ENCODE results near the gene RHOF.

DNA sequence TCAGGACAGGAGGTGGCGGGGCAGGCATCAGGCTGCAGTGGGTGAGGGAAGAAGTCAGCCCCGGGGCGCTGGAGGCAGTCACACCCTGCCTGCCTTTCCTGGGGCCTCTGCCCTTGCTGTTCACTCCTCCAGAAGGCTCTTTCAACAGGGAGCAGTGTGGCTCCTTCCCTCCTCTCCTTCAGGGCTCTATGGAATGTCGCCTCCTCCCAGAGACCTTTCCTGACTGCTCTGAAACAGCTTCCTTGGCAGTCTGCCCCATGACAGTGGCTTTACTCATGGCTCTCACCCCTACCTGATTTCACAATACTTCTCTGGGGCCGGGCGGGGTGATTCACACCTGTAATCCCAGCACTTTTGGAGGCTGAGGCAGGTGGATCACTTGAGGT, 7.1 kb downstream of the RHOF start:
- TF ChIP-seq ZFP30 (CRISPR knock-in tag; IDR thresholded peaks at IDR 0.05) (no peak), ISL1 (CRISPR knock-in tag; IDR thresholded peaks at IDR 0.05) (0 out of 2 replicates have a peak, but pooled peaks have one; percentile 20), ZNF70 (CRISPR knock-in tag; IDR thresholded peaks at IDR 0.05) (no peak), ZC3H10 (CRISPR knock-in tag; IDR thresholded peaks at IDR 0.05) (no peak), ZFP3 (CRISPR knock-in tag; IDR thresholded peaks at IDR 0.05) (no peak), OSR1 (CRISPR knock-in tag; IDR thresholded peaks at IDR 0.05) (no peak), SNAI2 (CRISPR knock-in tag; IDR thresholded peaks at IDR 0.05) (no peak)
- TF ChIP-seq, protein P1, sequence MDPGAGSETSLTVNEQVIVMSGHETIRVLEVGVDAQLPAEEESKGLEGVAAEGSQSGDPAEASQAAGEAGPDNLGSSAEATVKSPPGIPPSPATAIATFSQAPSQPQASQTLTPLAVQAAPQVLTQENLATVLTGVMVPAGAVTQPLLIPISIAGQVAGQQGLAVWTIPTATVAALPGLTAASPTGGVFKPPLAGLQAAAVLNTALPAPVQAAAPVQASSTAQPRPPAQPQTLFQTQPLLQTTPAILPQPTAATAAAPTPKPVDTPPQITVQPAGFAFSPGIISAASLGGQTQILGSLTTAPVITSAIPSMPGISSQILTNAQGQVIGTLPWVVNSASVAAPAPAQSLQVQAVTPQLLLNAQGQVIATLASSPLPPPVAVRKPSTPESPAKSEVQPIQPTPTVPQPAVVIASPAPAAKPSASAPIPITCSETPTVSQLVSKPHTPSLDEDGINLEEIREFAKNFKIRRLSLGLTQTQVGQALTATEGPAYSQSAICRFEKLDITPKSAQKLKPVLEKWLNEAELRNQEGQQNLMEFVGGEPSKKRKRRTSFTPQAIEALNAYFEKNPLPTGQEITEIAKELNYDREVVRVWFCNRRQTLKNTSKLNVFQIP (CRISPR knock-in tag; IDR thresholded peaks at IDR 0.05; ENCODE audit: borderline replicate concordance, low read depth), result no peak
- TF ChIP-seq, protein P2, sequence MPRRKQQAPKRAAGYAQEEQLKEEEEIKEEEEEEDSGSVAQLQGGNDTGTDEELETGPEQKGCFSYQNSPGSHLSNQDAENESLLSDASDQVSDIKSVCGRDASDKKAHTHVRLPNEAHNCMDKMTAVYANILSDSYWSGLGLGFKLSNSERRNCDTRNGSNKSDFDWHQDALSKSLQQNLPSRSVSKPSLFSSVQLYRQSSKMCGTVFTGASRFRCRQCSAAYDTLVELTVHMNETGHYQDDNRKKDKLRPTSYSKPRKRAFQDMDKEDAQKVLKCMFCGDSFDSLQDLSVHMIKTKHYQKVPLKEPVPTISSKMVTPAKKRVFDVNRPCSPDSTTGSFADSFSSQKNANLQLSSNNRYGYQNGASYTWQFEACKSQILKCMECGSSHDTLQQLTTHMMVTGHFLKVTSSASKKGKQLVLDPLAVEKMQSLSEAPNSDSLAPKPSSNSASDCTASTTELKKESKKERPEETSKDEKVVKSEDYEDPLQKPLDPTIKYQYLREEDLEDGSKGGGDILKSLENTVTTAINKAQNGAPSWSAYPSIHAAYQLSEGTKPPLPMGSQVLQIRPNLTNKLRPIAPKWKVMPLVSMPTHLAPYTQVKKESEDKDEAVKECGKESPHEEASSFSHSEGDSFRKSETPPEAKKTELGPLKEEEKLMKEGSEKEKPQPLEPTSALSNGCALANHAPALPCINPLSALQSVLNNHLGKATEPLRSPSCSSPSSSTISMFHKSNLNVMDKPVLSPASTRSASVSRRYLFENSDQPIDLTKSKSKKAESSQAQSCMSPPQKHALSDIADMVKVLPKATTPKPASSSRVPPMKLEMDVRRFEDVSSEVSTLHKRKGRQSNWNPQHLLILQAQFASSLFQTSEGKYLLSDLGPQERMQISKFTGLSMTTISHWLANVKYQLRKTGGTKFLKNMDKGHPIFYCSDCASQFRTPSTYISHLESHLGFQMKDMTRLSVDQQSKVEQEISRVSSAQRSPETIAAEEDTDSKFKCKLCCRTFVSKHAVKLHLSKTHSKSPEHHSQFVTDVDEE (CRISPR knock-in tag; IDR thresholded peaks at IDR 0.05), result no peak
- TF ChIP-seq, protein P3, sequence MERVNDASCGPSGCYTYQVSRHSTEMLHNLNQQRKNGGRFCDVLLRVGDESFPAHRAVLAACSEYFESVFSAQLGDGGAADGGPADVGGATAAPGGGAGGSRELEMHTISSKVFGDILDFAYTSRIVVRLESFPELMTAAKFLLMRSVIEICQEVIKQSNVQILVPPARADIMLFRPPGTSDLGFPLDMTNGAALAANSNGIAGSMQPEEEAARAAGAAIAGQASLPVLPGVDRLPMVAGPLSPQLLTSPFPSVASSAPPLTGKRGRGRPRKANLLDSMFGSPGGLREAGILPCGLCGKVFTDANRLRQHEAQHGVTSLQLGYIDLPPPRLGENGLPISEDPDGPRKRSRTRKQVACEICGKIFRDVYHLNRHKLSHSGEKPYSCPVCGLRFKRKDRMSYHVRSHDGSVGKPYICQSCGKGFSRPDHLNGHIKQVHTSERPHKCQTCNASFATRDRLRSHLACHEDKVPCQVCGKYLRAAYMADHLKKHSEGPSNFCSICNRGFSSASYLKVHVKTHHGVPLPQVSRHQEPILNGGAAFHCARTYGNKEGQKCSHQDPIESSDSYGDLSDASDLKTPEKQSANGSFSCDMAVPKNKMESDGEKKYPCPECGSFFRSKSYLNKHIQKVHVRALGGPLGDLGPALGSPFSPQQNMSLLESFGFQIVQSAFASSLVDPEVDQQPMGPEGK (CRISPR knock-in tag; IDR thresholded peaks at IDR 0.05; ENCODE audit: borderline replicate concordance), result no peak

Data from SK-N-SH treated with all-trans-retinoic acid at 6 μM for 48 hours (cell line).